Liver (tissue), 9 donors: Measurements from ENCODE around the gene SLC44A2. TPM values are rescaled to one million over a fixed set of nuclear protein-coding genes. Genes with fewer than 3 reads are reported as not detected.
"Not testable (repeated sequence)": the region's sequence is repeated elsewhere in the genome, so short reads cannot be mapped to it uniquely, and the experiment has no call there.

Experiments
- DNase-seq: peaks from one replicate; pipeline ENCODE4 v3.0.0-alpha.2; 2017; ENCODE audit warnings: low spot score
- H3K27ac ChIP-seq, 2 donors: one replicate each; pipeline ENCODE4 v1.7.0; 2013; ENCODE audit warnings: inconsistent platforms in 2 of 2, low read length in 2 of 2, control low read depth in 1 of 2, low read depth in 1 of 2, mild to moderate bottlenecking in 1 of 2
- H3K27me3 ChIP-seq, 4 donors: one replicate each; pipeline versions ENCODE4 v1.6.1 to v1.7.0; 2013; ENCODE audit warnings: low read length in 3 of 4, inconsistent platforms in 1 of 4, mild to moderate bottlenecking in 1 of 4, moderate library complexity in 1 of 4; ENCODE audit not compliant: control insufficient read depth in 4 of 4, insufficient read depth in 4 of 4
- H3K36me3 ChIP-seq, 4 donors: one replicate each; pipeline versions ENCODE4 v1.6.1 to v1.7.0; 2013; ENCODE audit warnings: low read length in 3 of 4, mild to moderate bottlenecking in 3 of 4, low read depth in 1 of 4, moderate library complexity in 1 of 4; ENCODE audit not compliant: control insufficient read depth in 4 of 4, insufficient read depth in 3 of 4
- H3K4me1 ChIP-seq, 4 donors: one replicate each; pipeline versions ENCODE4 v1.6.1 to v1.7.0; 2013; ENCODE audit warnings: low read length in 3 of 4, mild to moderate bottlenecking in 3 of 4, moderate library complexity in 1 of 4; ENCODE audit not compliant: control insufficient read depth in 4 of 4, insufficient read depth in 4 of 4
- H3K4me3 ChIP-seq, 3 donors: one replicate each; pipeline versions ENCODE4 v1.6.1 to v1.7.0; 2013; ENCODE audit warnings: low read length in 3 of 3, control low read depth in 1 of 3, low read depth in 1 of 3, mild to moderate bottlenecking in 1 of 3
- H3K9ac ChIP-seq, 2 donors: one replicate each; pipeline ENCODE4 v1.7.0; 2013; ENCODE audit warnings: low read length in 2 of 2, mild to moderate bottlenecking in 2 of 2, moderate library complexity in 2 of 2, control low read depth in 1 of 2, low read depth in 1 of 2
- H3K9me3 ChIP-seq, 4 donors: one replicate each; pipeline versions ENCODE4 v1.6.1 to v1.7.0; 2013; ENCODE audit warnings: low read length in 3 of 4; ENCODE audit not compliant: control insufficient read depth in 4 of 4
- ATF3 ChIP-seq: IDR thresholded peaks from 2 replicates; pipeline ENCODE4 v1.6.1; 2016; ENCODE audit warnings: antibody characterized with exemption
- CTCF ChIP-seq: fragments of 150-350 bp; IDR thresholded peaks from 2 replicates; pipeline ENCODE4 v1.5.1; 2017; ENCODE audit warnings: improper control_type of control experiment, low read depth, low read length; ENCODE audit not compliant: missing input control
- EGR1 ChIP-seq, 2 donors: IDR thresholded peaks; 2 replicates each; pipeline ENCODE4 v1.6.1; 2016 to 2018; ENCODE audit warnings: antibody characterized with exemption in 2 of 2, low read depth in 2 of 2
- FOXA1 ChIP-seq: IDR thresholded peaks from 2 replicates; pipeline ENCODE4 v1.6.1; 2016; ENCODE audit warnings: antibody characterized with exemption
- FOXA2 ChIP-seq: IDR thresholded peaks from 2 replicates; pipeline ENCODE4 v1.6.1; 2016; ENCODE audit warnings: antibody characterized with exemption
- GABPA ChIP-seq, 2 donors: IDR thresholded peaks in 1 of 2; conservative IDR thresholded peaks in 1 of 2; 2 replicates each; pipeline ENCODE4 v1.6.1; 2016; ENCODE audit warnings: antibody characterized with exemption in 2 of 2, mild to moderate bottlenecking in 1 of 2, moderate library complexity in 1 of 2
- HNF4A ChIP-seq, 2 donors: conservative IDR thresholded peaks; 2 replicates each; pipeline ENCODE4 v1.6.1; 2016; ENCODE audit warnings: antibody characterized with exemption in 2 of 2, mild to moderate bottlenecking in 2 of 2
- HNF4G ChIP-seq: IDR thresholded peaks from 2 replicates; pipeline ENCODE4 v1.6.1; 2016; ENCODE audit warnings: antibody characterized with exemption
- JUND ChIP-seq, 2 donors: IDR thresholded peaks; 2 replicates each; pipeline ENCODE4 v1.6.1; 2016; ENCODE audit warnings: antibody characterized with exemption in 2 of 2
- MAX ChIP-seq: IDR thresholded peaks from 2 replicates; pipeline ENCODE4 v1.6.1; 2016; ENCODE audit warnings: antibody characterized with exemption
- NR2F2 ChIP-seq: IDR thresholded peaks from 2 replicates; pipeline ENCODE4 v1.6.1; 2016; ENCODE audit warnings: antibody characterized with exemption
- RAD21 ChIP-seq, 2 donors: IDR thresholded peaks; 2 replicates each; pipeline ENCODE4 v1.6.1; 2016; ENCODE audit warnings: antibody characterized with exemption in 2 of 2, mild to moderate bottlenecking in 2 of 2
- REST ChIP-seq: IDR thresholded peaks from 2 replicates; pipeline ENCODE4 v1.6.1; 2016; ENCODE audit warnings: antibody characterized with exemption, mild to moderate bottlenecking
- RXRA ChIP-seq, 2 donors: IDR thresholded peaks; 2 replicates each; pipeline ENCODE4 v1.6.1; 2017 to 2018; ENCODE audit warnings: antibody characterized with exemption in 2 of 2, mild to moderate bottlenecking in 1 of 2
- SP1 ChIP-seq: IDR thresholded peaks from 2 replicates; pipeline ENCODE4 v1.6.1; 2018; ENCODE audit warnings: antibody characterized with exemption, mild to moderate bottlenecking
- TAF1 ChIP-seq: conservative IDR thresholded peaks from 2 replicates; pipeline ENCODE4 v1.6.1; 2016; ENCODE audit warnings: antibody characterized with exemption, mild to moderate bottlenecking
- YY1 ChIP-seq: IDR thresholded peaks from 2 replicates; pipeline ENCODE4 v1.6.1; 2016; ENCODE audit warnings: antibody characterized with exemption, mild to moderate bottlenecking
- ZBTB33 ChIP-seq: IDR thresholded peaks from 2 replicates; pipeline ENCODE4 v1.6.1; 2016; ENCODE audit warnings: antibody characterized with exemption
- WGBS: extraction: QIAGEN DNeasy Blood & Tissue Kit; methylation state at CpG from one replicate; pipeline ENCODE4 v1.1.7; 2013; 5-methylcytosine and 5-hydroxymethylcytosine counted together
- polyA plus RNA-seq, 2 donors: library from polyadenylated mRNA; stranded (reverse) in 1 of 2; unstranded in 1 of 2; fragments of 200-250 nt in 1 of 2; fragments of >200 nt in 1 of 2; fragmentation: Nextera tagmentation in 1 of 2; extraction: Ambion mirVana in 1 of 2; gene quantifications; one replicate each; pipeline versions ENCODE4 v1.2.1 to v1.2.3, GENCODE V29; 2013 to 2015
- total RNA-seq, 2 donors: library from RNA; depleted of rRNA; stranded (reverse); fragments of >200 nt; gene quantifications; one replicate each; pipeline ENCODE4 v1.2.3, GENCODE V29; 2014
- donor health status: healthy.
- donor health status: healthy.
- donor health status: healthy.
- donor health status: healthy.
- donor health status: healthy.

The SLC44A2 gene
- total and polyA plus RNA-seq, 4 donors: 12.0 to 21.6 (median 13.4) TPM

GRCh38 chr19:10661946-10662345, 36.6 kb downstream of the SLC44A2 start:
- H3K4me1 ChIP-seq: peaks cover 0 to 11% (median 10%) of the 10 kb centered on the region in 4 donors
- DNase-seq: no peak
- H3K27me3 ChIP-seq: no peaks in the 10 kb centered on the region
- TF ChIP-seq HNF4A (conservative IDR thresholded peaks at IDR 0.05): no peak
- no peak for TF ChIP-seq RXRA (IDR thresholded peaks at IDR 0.05)
- TF ChIP-seq RAD21 (IDR thresholded peaks at IDR 0.05): no peak
- no peak for TF ChIP-seq YY1
- no peak for TF ChIP-seq HNF4G
- TF ChIP-seq REST: no peak
- no peak for TF ChIP-seq NR2F2
- no peak for TF ChIP-seq CTCF
- TF ChIP-seq JUND (IDR thresholded peaks at IDR 0.05): no peak
- TF ChIP-seq FOXA2: no peak
- TF ChIP-seq MAX: no peak
- no peak for TF ChIP-seq ATF3
- no peak for TF ChIP-seq GABPA (IDR thresholded peaks at IDR 0.05 in 1 of 2, conservative IDR thresholded peaks at IDR 0.05 in 1 of 2)
- no peak for TF ChIP-seq SP1
- TF ChIP-seq TAF1: no peak
- 89% methylated on average over 1 of the region's 1 CpG for WGBS
- H3K36me3 ChIP-seq: peaks cover 0 to 4% (median 4%) of the 10 kb centered on the region in 4 donors
- H3K9ac ChIP-seq: no peak overlapping the region
- no peak overlapping the region for H3K4me3 ChIP-seq
- no peak overlapping the region for H3K27ac ChIP-seq
- no peaks in the 10 kb centered on the region for H3K9me3 ChIP-seq

GRCh38 chr19:10662384-10663251, 37.3 kb downstream of the SLC44A2 start:
- Histone ChIP-seq H3K27ac (no peak overlapping the region), H3K27me3 (no peaks in the 10 kb centered on the region), H3K9ac (no peak overlapping the region), H3K4me1 (peaks cover 0 to 9% (median 8%) of the 10 kb centered on the region in 4 donors), H3K9me3 (no peaks in the 10 kb centered on the region), H3K4me3 (no peak overlapping the region), H3K36me3 (peaks cover 0 to 4% (median 3%) of the 10 kb centered on the region in 4 donors)
- no peak for DNase-seq
- WGBS: 83% methylated on average over 14 of the region's 14 CpGs
- TF ChIP-seq NR2F2 (no peak), EGR1 (IDR thresholded peaks at IDR 0.05; ENCODE audit: low read depth in 2 of 2) (no peak), HNF4A (conservative IDR thresholded peaks at IDR 0.05) (no peak), ATF3 (no peak), YY1 (no peak), GABPA (IDR thresholded peaks at IDR 0.05 in 1 of 2, conservative IDR thresholded peaks at IDR 0.05 in 1 of 2) (no peak), FOXA1 (no peak), RXRA (IDR thresholded peaks at IDR 0.05) (no peak), ZBTB33 (no peak), TAF1 (no peak), RAD21 (IDR thresholded peaks at IDR 0.05) (no peak), FOXA2 (no peak), HNF4G (no peak)

- H3K4me1 ChIP-seq, H3K9me3 ChIP-seq, H3K4me3 ChIP-seq, H3K27ac ChIP-seq, H3K36me3 ChIP-seq, DNase-seq, H3K27me3 ChIP-seq, H3K9ac ChIP-seq: not testable (repeated sequence)
- WGBS: 91% methylated on average over 16 of the region's 16 CpGs
These were observed 37.9 kb downstream of the SLC44A2 start for GRCh38 chr19:10663252-10663563.
